GM18861 (cell line): ENCODE measurements around the gene COL6A5.
"Not testable (repeated sequence)": the region's sequence is repeated elsewhere in the genome, so short reads cannot be mapped to it uniquely, and the experiment has no call there.

Source experiments
- ATAC-seq: cut with Tn5 transposase; IDR thresholded peaks from one replicate; pipeline ENCODE4 v1.9.1; 2021; ENCODE audit not compliant: unreplicated experiment

COL6A5 gene

DNA sequence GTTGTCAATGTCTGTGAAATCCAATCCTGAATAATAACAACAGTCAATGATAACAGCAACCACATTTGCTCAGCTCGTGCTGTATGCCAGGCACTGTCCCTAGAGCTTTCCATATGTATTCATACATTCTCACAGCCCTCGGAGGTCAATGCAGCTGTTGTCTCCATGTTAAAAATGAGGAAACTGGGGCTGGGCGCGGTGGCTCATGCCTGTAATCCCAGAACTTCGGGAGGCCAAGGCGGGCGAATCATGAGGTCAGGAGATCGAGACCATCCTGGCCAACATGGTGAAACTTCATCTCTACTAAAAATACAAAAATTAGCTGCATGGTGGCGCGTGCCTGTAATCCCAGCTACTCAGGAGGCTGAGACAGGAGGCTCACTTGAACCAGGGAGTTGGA, 86.6 kb downstream of the COL6A5 start:
- not testable (repeated sequence) for ATAC-seq

DNA sequence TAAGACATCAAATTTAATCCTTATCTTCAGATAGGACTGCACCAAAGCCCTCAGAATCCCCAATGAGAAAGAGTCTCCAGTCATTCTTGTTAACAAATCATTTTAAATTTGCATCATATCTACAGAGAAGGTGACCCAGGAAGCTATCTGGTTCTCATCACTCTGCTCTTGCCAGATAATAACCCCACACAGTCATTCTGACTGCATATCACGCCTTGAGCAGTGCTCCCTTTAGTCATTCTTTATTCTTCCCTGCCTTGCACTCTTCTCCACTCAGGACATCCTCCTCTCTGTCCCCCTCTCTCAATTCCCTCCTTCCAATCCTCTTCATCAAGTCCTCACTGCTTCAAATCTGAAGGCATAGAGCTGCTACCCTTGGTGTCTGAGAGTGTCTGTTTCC, 87.8 kb downstream of the COL6A5 start:
- no peak for ATAC-seq

DNA sequence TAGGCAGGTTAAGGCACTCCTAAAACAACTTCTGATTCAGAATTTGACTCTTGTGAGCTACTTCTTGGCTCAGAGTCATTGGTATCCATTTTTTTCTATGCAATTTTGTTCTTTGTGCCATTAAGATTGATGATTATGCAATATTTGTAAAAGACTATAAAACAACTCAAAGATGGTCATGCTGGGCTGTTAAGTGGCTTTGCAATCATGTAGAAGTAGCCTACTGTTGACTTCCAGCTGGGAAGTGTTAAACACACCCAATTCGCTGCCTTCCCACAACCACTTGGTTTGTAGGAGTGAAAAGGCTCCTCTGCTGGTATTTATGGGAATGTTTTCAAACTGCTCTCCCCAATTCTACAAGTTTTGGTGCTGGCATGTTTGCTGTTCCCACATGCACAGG, 96.8 kb downstream of the COL6A5 start:
- no peak for ATAC-seq

DNA sequence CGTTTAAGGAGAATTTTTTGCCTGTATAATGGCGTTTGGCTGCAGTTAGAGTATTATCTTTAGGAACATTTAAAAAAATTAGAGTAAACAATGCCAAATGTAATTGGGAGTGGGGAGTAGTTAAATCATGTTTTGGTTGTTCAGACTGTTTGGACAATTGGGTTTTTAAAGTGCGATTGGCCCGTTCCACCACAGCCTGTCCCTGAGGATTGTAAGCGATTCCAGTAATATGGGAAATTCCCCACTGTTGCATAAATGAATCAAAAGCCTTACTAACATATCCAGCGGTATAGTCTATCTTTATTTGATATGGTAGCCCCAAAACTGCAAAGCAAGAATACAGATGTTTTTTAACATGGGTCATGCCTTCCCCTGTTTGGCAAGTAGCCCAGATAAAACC, 101.4 kb downstream of the COL6A5 start:
- ATAC-seq: not testable (repeated sequence)

DNA sequence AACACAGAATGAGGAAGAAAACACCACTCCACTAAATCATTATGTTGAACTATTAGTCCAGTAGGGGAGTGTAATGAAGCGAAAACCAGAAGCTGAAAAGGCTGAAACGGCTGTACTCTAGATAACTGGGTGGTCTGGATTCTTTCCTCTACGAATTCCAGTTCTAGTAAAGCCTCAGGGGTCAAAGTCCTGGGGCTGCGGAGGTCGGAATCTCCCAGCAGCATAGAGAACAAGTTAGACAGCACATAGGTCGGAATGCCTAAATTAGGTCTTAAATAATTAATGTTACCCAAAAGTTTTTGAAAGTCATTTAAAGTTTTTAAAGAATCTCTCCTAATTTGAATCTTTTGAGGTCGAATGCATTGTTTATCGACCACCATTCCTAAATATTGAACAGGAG, 102.7 kb downstream of the COL6A5 start:
- ATAC-seq: not testable (repeated sequence)

DNA sequence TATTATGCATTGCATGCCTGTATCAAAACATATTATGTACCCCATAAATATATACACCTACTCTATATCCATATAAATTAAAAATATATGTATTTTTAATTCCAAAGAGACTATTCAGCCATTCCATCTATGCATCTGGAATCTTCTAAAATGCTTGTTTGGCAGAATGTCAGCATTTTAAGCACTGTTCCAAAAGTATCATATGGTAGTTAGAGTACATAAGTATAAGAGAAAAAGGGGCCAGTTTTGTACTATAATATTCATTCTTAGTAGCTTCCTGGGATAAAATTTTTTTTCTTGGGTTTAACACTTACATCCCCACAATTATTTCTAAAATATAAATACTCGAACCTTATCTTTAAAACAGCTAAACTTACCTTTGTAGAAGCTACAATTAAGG, 111.1 kb downstream of the COL6A5 start:
- no peak for ATAC-seq

DNA sequence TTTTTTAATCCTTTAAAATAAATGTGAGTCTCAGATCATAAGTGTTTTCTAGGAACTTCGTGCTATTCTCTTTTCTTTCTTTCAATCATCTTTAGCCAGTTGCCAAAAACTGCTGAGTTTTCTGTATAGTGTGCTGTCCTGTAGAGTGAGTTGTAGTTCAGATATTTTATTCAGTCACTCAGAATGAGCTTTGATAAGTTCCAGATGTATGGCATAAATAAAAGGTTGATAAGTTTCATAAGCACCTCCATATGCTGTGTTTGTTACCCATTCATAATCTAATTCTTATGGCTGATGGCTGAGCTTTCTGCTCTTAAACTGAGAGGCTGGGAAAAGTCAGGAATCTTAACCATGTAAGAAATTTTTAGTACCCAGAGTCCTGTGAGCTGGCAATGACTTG, 112.2 kb downstream of the COL6A5 start:
- ATAC-seq: no peak

DNA sequence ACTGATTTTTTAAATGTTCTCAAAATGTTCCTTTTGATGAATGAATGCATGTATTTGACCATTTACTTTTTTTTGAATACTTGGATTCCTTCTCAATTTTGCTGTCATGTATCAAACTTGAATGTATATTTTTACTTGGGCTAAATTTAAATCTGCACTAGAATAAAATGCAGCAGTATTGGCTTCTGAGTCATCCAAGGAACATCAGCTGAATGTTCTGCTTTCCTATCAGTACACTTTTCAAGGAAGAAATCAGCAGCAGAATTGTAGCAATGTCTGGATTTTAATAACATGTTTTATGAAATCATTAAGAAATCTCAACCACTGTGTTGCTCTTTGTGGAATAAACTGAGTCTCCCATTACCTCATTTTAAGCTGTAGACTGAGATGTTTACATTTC, 114.5 kb downstream of the COL6A5 start:
- ATAC-seq: no peak

DNA sequence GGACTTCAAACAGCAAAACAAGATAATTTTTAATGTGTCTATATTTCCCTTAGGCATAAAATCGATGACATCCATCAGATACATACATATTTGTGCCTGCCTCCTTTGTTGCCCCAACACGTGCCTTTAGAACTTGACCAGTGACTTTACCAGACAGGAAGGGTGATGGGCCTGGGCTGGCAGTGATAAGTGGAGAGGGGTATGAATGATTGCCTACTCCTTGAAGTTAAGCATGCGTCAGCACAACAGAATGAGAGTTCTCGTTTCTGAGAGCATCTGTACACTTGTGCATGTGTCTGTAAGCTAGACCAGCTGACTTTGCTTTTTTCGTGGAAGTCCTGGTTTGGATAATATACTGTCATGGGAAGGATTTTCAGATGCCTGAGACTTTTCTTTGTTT, 116.6 kb downstream of the COL6A5 start:
- ATAC-seq: no peak

DNA sequence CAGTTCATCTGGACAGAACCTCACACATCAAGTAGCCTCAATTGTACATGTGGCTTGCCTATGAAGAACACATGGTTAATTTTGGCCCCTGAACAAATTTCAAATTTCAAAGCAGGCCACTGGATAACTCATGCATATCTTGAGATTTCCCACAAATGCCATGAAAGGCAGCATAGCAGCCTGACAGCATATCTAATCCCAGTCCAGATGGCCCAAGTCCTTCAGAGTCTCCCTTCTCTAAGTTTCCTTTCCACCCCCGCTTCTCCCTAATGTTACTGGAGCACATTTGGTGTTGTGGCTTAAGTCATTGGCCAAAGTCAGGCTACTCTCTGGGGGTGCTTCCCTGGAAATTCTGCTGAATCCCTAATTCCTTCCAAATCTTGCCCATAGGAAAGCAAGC, 117.7 kb downstream of the COL6A5 start:
- no peak for ATAC-seq

DNA sequence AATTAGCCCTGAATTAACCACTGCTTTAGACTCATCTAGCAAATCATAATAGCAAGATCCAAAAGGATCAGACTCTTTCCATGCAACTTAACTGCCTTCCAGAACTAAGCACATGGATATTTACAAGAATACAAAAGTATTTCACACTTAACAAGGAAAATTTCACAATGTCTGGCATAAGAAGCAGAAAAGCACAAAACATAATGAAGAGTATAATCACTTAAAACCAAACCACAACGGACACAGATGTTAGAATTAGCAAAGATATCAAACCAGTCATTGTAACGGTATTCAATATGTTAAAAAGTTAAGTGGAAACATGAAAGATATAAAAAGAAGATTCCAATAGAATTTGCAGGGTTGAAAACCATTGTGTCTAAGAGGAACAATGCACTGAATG, 120.0 kb downstream of the COL6A5 start:
- ATAC-seq: no peak

DNA sequence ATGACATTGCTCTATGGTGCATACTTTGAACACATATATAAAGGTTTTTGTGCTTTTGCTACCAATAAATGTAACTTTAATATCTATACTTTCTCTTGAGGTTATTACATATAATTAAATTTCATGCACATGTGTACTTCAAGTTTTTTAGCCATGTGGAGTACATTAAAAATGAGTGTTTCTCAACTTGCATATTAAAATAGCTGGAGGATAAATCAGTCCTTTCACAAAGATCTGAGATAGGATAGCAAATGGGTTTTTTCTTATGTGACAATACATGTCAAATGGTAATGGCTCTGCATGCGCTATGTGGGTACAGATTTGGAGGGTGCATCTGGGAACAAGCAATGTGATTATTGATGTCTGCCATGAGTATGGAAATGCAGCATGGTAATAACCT, 122.8 kb downstream of the COL6A5 start:
- no peak for ATAC-seq

DNA sequence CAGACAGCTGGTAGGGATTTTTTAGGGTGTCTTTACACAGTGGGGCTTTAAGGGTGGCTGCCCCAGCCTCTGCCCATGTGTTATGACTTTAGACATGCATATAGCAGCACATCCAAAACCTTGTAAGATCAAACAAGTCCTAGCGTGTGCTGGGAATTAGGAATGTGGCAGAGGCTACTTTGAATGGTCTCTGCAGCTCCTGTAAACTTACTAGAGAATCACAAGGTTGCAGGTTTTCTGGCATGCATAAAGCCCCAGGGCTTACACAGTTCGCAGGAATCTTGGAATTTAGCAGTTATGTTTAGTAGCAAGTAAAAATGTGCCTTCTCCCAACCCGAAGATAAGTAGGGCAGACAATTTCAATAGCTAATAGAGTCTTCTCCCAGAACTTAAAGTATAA, 124.7 kb downstream of the COL6A5 start:
- no peak for ATAC-seq

DNA sequence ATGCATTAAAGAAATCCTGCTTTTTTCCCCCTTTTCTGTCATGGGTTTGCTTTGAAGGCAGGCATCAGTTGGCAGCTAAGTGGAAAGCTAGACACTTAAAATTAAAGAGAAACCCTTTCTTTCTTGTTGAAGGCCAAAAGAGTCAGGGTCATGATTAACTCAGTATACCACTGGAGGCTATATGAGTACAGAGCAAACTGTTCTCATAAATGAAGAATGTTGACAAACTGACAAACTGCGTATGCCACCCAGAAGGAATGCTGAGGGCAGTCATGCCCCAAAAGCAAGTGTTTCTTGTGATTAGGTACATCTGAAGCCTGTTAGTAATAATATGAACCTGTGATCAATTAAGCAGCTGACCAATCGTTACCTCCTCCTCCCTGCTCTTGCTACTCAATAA, 127.9 kb downstream of the COL6A5 start:
- ATAC-seq: no peak

DNA sequence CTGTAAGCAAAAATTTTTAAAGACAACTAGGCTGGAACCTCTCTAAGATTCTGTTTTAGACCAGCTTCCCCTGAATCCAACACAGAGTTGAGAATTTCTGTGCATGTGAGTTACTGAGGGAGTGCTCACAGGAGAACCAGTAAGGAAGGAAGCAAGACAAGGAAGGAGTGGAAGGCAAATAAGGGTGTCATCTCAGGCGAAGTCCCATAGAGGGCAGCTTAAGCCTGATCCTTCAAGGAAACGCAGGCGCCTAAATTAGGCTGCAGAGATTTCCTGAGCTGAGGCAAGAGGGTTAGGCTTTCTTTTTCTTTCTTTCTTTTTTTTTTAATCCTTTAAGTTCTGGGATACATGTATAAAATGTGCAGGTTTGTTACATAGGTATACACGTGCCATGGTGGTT, 135.3 kb downstream of the COL6A5 start:
- no peak for ATAC-seq

DNA sequence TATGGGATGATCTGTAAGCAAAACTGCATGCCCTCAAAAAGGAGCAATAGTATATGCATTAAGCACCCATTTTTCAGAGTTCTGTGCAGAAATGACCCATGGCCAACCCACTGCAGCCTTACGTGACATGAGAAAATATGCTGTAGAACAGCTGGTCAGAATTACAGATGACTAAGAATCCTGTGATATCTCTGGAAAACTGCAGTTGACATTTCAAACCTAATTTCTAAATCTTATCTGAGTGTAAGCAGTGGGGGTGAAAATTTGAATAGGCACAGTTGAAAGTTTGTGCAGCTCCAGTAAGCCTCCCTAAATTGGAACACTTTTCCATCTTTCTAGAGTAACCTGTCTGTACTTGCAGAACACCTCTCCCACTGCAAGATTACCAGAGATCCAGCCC, 142.8 kb downstream of the COL6A5 start:
- no peak for ATAC-seq

DNA sequence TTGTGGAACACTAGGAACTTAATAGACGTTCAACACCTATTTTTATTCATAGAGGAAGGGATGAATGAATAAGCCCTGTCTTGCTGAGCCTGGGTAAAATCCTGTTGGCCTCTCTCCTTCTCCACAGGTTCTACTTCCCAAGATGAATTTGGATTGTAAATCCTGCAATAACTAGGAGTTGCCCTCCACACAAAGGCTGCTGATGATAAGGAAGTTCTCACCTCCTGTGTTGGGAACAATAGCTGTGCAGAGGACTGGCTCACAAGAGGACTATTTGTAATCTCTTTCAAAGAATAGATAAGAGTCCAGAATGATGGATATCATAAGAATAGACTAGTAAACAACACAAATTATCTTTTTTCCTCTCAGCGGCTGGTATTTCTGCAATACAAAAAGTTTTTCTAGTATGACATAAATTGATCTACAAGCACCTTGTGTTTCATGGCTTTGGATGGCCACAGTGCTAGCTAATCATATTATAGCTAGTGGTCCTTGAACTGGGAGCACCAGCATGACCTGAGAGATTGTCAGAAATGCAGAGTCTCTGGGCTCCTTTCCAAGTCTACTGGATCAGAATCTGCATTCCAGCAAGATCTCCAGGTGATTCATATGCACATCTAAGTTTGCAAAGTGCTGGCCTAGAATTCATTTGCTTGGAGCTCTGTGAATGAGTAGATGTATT, 143.4 kb downstream of the COL6A5 start:
- ATAC-seq: no peak

DNA sequence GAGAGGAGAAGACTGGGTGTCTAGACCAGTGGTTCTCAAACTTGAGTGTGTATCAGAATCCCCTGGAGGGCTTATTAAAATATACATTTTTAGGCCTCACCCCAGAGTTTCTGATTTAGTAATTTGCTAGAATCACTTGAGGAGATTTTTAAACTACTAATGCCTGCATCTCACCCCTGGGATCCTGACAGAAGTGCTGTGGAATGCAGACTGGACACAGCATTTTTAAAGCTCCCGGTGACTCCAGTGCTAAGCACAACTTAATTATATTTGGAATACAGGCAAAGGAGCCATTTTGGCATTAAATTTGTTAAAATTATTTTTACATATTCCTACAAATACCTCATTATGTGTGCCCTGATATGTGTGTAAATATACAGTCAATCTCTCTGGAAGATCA, 144.8 kb downstream of the COL6A5 start:
- ATAC-seq: no peak

DNA sequence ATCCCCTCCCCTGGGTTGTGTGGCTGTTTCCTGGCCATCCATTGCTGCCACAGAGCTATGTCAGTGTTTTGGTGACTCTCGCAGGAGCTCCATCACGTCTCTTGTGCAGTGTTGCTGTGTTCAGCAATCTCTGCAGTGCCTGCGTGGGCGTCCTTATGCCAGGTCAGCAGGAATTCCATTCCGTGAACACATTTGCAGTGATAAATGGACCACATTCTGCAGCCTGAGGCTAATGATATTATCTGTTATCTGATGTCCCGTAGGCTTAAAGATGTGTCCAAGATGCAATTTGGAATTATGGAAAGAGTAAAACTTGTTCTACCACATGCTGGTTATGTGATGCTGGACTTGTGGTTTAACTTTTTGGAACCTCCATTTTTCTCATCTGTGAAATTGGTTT, 146.0 kb downstream of the COL6A5 start:
- ATAC-seq: no peak

DNA sequence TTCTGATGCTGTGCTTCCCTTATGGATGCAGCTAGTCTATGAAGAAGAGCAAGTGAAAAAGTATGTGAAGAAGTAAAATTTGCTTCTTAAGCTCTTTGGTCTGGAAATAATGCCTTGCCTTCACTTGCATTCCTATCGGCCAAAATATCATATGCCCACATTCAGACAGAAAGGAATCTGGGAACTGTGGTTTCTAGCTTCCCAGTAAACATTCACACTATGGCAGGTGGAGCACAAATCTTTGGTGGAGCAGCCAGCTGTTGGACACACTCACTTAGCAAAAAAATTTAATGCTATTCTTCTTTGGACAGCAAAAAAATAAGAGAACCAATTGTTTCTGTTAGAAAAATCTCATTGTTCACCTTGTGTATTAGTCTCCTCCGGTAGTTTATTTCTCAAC, 159.2 kb downstream of the COL6A5 start:
- ATAC-seq: no peak

DNA sequence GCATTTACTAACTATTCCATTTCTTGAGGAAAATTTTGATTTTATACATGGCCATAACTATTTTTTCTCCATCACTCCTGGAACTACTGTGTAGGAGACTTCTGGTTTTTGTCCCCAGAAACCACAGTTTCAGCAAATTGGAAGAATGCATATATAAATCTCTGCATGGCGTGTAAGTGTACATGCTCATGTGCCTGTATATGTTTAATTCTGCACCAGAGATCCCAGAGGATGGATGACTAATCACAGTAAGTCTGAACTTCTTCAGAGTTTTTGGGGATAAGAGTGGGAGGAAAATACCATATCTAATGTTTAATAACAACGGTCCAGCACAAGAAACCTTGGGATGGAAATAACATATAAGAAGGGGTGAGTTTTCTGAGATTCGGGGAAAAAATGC, 160.6 kb downstream of the COL6A5 start:
- no peak for ATAC-seq

DNA sequence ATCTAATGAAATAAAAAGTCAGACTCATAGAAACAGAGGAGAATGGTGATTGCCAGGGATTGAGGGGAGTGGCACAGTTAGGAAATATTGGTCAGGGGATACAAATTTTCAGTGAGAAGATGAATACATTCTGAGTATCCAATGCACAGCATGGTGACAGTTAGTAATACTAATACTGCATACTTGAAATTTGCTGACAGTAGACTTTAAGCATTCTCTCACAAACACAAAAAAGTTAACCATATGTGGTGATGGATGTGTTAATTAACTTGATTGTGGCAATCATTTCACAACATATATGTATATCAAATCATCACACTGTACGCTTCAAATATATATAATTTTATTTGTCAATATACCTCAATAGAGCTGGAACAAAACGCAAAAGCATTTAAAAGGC, 162.3 kb downstream of the COL6A5 start:
- ATAC-seq: no peak

DNA sequence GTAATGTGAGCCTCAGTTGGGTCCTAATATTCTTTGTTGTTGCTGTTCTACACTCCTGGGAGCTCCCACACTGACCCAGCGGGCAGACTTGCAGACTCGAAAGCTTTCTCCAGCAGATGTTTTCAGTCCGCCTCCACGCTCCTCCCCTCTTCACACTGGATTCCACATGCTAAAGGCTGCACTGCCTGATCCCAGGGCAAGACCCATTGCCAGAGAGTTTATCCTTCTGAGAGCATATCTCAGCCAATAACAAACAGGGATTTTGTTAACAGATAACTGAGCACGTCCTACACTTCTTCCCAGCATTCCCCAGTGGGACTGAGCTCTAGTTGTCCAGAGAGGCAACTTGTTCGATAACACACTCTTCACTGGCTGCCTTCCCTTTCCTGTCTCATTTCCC, 163.5 kb downstream of the COL6A5 start:
- no peak for ATAC-seq

DNA sequence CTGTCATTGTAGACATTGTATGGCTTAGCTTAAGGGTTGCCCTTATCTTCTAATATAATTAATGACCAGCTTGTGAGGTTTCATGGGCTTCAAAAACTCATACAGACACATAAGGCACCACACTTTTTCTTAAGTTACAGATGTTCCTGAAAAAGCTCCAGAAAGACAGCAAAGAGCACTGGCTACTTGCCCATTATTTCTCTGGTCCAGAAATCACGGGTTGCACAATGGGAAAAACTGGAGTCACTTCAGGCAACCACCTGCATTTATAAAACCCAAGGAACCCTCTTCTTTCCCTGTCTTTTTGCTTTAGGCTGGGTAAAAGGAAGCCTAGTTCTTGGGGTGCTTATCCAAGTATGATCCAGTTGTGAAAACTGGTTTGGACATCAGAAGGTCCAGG, 169.2 kb downstream of the COL6A5 start:
- no peak for ATAC-seq
